Activated effector memory CD4-positive, alpha-beta T cell treated with anti-CD3 and anti-CD28 coated beads, Interleukin-2, amount 50 U/mL, for 16 hours (primary cell): Measurements from ENCODE around the gene TMEFF2.
"Not testable (repeated sequence)": the region's sequence is repeated elsewhere in the genome, so short reads cannot be mapped to it uniquely, and the experiment has no call there.

ENCODE experiments used
- DNase-seq: peaks from one replicate; pipeline ENCODE4 v3.0.0-alpha.2; 2020

The TMEFF2 gene

DNA sequence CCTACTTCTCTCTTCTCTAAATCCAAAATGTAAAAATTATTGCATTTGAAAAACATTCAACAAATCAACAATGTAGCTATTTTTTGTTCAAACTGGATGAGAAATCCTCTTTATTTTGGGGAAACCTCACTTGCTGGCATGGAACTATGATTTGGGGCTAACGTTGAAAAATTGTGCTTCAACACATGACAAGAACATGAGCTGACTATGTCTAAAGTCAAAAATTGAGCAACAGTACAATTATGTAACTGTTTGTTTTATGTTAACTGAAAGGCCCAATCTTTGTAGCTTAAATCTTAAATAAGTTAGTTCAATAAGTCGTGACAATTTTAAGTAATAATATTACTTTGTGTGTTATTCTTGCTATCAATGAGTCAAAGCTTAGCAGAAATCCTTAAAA lies 67.3 kb downstream of the TMEFF2 start:
- DNase-seq, result no peak

DNA sequence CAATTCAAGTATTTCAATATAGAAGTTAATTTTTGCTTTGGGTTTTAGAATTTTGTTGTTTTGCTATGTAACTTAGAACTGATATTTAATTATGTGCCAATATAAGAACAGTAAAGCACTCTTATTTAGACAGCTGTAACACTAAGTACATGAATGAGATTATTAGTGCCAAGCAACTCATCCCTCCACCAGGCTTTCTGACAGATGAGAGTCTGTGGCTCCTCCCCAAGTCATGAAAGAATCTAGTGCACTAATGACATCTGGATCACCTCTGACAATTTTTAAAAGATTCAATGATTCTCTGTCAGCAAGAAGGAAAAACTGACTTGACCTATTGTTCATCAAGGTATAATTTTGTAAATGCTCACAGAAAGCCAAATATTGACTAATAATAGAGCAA lies 67.8 kb downstream of the TMEFF2 start:
- no peak for DNase-seq

DNA sequence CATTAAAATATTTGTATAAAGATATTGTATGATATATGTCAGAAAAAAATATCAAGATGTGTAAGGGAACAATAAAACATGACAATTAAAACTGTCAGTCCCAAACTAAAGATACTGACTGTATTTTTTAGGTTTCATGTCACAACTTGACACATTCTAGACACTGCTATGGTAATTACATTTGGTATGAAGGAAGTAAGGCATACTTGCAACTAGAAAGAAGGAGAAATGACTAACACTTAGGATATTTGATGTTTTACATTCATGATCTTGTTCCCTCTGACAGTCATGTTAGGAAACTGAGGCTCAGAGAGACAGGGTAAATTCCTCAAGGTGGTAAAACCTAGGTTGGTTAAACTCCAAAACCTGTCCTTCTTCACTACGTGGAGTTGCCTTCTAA lies 68.3 kb downstream of the TMEFF2 start:
- no peak for DNase-seq

DNA sequence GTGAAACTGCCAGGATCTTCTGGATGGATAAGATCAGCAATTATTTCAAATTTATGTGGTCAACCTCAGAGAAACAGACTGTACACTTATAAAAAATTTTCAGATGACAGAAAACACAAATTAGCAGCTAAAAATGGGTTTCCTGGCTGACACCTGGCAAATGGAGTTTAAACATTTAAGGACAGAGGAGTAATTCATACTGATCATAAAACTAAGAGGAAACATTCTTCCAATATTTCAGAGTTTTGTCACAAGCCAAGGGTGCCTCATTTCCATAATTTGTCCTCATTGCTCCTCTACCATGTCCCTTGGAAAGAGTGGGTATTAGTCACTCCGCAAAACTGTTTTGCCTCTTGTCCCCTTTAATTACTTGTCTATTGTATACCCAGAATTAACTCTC lies 70.2 kb downstream of the TMEFF2 start:
- DNase-seq, result no peak

DNA sequence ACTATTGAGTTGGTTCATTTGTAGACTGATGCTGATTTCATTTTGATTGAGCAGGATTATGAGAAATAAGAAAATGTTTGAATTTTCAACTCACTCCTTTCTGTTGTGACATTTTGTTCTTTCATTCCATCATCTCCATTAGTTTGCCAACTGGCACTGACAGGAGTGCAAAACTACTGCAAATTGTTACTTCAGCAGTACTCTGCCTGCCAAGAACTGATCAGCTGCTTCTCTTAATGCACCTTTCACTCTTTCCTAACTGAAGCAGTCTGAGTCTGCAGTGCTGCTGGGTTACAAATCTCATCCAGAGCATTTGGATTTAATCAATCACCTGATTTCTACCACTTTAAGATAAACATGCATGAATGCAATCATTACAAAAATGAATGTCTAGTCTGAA lies 70.9 kb downstream of the TMEFF2 start:
- DNase-seq, result no peak

DNA sequence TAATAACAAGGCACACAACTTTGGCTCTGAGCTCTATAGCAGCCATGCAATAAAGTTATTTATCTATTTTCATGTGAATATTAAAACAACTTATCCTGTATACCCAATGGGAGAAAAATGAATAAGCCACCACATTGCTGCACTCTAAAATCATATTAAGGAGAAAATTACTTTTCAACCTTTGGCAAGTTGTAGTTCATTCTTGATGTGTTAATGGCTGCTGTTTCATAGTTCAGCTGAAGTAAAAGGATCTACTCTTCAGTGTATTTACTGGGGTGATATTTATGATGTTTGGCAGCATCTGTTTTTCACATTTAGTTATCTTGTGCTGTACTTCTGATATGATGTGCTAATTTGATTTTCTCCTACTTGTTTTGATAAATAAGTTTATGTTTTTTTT lies 71.8 kb downstream of the TMEFF2 start:
- no peak for DNase-seq

DNA sequence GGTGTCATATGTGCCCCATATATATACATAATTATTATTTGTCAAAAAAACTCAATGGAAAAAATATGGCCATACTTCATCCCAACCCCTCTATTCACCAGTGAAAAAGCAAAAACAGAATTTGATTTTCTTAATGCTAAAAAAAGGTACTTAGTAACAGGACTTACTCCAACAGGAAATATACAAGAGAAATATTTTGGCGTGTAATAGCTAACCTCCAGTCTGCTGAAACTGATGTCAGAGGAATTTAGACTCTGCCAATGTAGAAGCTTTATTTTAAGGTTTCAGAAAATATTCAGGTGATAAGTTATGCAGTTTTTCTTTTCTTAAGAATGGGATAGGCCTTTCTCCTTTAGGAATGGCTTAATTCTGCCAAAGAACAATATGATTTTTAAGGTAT lies 72.6 kb downstream of the TMEFF2 start:
- no peak for DNase-seq

DNA sequence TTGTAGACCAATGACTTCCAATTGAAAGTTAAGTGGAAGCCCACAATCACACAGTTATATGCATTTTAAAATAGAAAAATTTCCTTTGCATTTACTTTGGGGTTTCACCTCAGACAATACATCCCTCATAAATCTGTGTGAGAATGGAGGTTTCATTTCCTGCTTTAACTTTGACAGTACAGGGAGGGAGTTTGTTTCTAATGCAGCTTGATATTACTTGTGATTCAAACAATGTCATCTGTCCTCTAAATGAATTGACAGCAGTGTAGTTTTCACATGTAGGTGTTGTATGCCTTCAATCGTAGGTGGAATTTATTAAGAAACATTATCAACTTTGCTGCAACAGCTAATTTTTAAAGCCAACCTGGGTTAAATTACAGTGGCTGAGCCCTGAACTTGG lies 75.2 kb downstream of the TMEFF2 start:
- no peak for DNase-seq

DNA sequence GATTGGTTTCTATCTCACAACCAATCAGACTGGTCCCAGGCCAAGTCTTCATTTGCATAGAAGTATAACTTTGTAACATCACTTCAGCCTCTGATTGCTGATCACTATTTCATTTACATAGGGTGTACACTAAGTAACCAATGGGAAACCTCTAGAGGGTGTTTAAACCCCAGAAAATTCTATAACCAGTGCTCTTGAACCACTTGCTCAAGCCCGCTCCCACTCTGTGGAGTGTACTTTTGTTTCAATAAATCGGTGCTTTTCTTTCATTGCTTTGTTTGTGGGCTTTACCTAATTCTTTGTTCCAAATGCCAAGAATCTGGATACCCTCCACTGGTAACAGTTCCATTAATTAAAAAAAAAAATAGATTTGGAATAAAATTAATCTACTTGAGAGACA lies 77.0 kb downstream of the TMEFF2 start:
- no peak for DNase-seq

DNA sequence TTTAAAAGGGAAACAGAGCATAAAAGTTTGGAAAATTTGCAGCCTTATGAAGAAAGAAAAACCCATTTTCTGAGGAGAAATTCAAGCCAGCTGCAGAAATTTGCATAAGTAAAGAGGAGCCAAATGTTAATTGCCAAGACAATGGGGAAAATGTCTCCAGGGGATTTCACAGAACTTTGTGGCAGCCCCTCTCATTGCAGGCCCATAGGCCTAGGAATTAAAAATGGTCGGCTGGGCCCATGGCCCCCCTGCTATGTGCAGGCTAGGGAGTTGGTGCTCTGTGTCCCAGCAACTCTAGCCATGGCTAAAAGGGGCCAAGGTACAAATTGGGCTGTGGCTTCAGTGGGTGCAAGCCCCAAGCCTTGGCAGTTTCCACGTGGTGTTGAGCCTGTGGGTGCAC lies 83.2 kb downstream of the TMEFF2 start:
- not testable (repeated sequence) for DNase-seq

DNA sequence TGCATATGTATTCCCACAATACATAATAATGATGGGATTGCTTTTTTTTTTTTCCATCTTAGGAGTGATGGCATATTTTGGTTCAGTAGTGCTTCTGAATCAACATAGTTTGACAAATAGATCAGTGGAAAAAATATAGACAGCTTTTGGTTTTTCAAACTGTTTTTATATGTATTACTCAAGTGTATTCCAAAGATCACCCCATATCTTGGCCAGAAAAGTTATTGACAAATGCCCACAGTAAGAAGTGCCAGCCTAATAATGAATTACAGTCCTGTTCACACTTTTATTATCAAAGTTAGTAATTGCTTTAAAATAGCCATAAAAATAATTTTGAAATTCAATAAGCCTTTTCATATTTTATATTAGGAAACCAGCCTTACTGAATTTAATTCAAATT lies 95.0 kb downstream of the TMEFF2 start:
- DNase-seq, result no peak

DNA sequence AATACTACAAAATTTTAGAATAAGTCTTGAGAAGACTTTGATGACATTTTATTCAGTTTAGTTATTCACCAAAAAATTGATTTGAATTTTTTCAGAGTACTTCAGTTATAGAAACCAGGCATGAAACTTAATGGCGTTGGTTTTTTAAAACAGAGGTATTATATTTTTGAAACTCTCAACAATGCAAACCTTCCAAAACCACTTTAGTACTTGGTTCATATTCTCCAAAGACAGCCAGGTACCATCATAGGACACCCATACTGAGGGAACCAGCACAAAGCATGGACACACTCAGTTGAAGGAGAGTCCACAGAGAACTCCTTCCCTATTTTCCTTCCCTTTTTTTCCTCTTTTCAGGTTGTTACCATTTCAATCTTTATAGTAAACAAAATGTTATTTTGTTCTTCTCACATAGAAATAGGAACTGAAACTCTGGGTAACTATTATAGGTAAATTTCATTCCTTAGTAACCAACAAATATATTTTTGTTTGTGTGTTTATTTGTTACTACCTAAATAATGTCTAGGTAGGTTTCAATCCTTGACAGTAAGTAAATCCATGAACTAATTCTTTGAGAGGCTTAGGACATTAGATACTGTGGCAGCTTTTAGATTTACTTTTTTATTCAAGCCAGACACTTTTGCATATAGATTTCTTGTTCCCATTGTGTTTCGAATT lies 95.8 kb downstream of the TMEFF2 start:
- DNase-seq, result no peak

DNA sequence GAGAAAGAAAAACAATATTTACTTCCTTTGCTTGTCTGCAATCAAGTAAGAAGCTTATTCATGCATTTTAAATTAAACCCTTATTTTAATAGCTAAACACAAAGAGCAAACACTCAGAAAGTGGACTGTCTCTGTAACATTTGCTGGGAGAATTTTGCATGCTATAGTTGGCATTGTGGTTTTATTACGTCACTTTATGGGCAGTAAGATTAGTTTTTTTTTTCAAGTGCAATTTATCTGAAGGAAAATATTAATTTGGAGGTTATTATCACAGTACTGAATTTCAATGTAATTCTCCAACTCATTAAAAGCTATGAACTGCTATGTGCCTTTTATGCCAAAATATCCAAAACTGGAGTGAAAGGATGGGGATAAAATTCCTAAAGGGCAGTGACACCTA lies 103.3 kb downstream of the TMEFF2 start:
- no peak for DNase-seq

DNA sequence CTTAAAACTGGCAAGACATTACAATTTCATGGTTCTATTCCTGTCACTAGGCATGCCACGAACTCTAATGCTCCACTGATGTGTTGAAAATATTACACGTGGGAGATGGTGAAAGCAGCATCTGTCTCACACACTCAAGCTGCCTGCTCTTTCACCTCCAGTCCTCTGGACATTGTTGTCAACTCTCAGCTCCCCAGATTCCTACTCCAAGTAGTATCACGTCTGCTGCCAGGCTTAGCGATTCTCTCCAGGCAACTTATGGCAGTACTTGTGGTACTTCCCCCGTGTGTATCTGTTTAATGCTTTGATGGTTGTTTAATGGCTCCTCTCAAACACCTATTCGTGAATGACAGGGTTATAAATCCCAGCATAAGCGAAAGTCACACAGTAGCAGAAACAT lies 103.8 kb downstream of the TMEFF2 start:
- DNase-seq, result no peak

DNA sequence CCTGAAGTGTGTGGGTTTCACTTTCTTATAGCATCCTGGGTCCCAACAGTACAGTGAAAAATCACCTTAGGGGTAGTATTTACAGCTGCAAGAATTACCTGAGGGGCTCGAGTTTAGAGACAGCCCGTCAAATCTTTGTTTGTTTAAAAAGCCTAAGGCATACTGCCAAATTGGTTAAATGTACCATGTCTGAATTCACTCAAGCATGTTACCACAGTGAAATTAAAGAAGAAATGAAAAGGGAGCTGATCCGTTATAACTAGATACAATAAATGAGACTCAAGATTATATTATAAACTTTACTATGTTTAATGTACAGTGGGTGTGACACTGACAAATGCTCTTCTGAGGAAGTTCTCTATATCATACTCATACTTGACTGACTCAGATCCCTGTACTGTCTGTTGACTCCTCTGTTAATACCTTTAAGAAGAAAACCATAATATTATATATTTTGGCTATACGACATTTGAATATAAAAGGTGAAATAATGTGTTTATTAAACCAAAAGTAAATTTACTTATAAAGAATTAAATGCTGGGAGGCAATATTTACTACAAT lies 107.3 kb downstream of the TMEFF2 start:
- DNase-seq, result no peak

DNA sequence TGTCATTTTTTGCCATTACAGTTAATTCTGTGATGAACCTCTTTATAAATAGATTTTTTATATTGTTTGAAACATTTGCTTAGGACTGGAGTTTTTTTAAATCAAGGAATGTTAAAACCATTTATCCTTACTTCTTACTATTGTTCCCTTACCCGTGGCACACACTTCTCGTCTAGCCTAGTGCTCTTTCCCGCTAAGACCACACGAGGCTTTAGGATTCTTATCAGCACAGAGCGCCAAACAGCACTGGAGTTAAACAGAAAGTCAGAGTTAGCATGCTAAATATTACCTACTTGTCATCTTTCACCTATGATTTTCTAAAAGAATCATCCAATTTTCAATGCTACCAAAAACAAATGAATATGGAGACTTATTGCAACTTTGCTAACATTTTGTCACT lies 112.6 kb downstream of the TMEFF2 start:
- DNase-seq, result no peak

DNA sequence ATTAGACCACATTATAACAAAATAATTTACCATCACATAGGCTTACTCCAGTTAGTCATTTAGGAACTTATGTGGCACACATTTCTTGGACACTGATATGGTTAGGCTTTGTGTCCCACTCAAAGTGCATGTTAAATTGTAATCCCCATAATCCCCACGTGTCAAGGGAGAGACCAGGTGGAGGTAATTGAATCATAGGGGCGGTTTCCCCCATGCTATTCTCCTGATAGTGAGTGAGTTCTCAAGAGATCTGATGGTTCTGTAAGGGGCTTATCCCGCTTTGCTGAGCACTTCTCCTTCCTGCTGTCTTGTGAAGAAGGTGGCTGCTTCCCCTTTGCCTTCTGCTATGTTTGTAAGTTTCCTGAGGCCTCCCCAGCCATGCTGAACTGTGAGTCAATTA lies 114.6 kb downstream of the TMEFF2 start:
- not testable (repeated sequence) for DNase-seq

DNA sequence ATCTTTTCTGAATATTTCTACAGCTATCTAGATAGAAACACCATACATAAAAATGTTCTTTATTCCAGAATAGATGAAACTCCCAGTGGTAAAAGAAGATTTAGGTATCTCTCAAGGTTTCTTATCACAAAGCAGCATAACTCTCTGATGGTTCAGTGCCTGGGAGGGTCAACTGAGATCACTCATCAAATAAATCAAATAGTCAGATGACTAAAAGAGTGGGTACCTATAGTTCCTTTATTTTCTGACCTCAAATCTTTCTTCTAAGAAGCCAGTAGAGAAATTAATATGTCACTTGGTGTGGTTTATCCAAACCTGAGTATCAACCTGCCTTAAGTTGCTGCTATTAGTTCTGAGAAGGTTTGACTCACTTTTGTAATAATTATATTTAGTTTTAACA lies 120.9 kb downstream of the TMEFF2 start:
- no peak for DNase-seq

DNA sequence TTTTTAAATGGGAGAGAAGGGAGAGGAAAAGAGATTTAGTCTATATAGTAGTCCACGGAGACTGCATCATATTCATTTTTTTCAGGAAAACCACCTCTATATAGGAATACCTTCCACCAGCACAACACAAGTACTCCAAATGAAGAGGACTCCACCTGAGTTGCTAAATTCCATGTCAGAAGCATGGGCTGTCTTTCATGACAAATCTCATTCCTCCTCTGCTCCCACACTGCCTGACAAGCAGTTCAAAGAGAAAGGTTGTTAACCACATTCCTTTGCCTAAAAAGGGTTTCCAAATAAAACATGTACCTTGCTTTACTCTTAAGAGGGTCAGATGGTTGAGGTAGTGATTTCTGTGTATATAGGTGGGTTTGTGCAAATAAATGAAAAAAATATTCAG lies 122.0 kb downstream of the TMEFF2 start:
- DNase-seq, result no peak

DNA sequence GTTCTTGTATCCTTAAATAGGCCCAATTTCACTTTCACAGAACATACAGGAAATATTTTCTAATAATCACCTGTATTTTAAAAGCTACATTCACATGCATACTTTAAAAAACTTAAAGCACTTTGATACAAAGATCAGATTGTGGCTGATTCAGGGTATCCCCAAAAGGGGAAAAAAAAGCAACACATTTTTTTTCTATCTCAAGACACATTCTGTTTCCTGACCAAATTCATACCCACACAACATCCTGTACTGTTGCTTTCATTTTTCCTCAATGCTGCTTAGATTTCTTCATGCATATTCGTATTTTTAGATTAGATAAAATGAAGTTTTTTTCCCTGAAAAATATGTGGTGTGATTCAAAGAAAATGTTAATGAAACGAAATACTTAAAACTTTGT lies 122.5 kb downstream of the TMEFF2 start:
- DNase-seq, result no peak

DNA sequence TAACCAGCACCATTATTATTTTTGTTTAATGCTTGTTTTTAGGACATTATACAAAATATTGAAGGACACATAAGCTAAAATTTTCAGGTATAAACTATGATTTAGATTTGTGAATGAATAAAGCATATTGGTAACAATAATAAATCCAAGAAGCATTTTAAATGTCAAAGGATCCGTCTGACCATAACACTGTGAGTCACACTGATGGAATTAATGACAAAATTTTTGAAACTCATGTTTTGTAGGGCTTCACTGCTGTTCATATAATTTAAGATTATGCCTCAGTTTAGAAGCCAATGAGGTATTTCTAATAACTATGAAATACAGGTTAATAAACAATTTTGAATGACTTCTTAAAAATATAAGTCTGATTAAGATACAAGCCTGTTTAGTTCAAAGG lies 124.6 kb downstream of the TMEFF2 start:
- DNase-seq, result no peak

DNA sequence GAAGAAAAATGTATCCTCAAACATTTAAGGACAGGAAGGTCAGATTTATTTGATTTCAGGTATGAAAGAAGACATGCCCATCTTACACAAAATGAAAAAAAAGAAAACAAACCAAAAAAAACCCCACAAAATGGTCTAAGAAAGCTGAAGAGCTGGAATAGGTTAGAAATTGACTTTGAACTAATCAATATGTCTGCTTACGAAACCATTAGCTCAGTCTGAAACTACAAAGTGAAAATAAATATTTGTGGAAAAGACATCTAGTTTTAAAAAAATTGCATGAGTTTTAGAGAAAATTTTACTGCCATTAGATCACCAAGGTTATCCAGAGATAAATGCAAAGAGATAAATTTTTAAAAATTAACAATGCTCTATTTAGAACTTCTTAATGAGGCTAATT lies 125.3 kb downstream of the TMEFF2 start:
- DNase-seq, result no peak

DNA sequence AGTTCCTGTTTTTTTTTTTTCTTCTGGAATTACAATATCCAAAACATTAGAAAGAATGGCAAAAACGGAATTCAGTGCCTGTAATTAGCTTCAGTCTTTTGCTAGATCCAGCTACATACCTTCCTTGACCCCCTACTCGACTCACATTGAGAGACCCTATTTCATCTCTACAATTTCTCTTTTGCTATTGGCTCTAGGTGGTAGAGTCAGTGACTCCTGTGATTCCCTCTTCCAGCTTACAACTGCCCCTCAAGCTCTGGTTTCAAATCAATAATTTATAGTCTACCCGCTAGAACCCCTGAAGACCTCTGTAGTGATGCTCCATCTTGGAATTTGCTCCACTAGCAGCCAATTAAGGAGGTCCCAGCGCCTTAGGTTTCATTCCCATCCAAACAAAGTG lies 125.8 kb downstream of the TMEFF2 start:
- no peak for DNase-seq

DNA sequence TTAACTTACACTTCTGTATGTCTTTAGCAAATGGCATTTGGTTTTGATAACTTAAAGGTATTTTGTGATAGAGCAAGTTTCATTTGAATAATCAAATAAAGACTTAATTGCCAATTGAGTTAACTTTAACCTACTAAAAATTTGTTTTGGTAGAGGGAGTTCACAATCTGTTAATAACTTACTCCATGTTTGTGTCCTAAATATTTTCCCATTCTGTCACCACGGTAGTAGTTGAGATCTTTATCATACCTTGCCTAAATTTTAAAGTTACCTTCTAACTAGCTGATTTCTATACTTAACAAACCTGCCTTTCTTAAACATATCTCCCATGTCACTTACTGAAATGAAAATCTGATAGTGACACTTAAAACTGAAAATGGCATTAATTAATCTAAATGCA lies 127.1 kb downstream of the TMEFF2 start:
- DNase-seq, result no peak

DNA sequence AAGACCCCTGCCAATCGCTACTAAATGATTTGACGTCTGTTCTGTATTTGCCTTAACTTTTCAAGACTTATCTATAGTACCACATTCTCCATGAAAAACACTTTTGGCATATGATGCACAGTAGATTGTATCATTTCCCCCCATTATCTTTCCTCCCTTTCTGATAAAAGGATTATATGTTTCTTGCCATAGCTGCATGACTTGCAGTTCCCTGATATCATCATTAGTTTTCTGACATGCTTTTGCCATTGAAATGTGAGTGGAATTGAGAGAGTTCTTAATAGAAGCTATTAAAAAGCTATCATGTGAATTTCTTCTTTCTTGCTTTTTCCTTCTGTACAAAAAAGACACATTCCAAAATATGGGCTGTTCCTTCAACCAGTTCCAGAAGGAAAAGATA lies 130.3 kb downstream of the TMEFF2 start:
- DNase-seq, result no peak

DNA sequence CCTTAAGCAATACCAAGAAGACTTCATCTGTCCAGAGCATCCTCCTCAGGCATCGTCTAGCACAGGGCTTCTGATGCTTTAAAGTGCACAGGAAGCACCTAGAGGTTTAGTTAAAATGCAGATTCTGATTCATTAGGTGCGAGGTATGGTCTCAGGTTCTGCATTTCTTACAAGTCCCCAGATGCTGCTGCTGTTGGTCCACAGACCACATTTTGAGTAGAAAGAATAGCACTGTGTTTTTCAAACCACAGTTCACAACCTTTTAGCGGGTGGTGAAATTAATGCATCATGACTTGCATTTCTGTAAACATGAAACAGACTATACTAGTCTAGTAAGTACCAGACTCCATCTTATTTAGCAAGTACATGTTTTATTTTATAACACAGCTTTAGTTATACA lies 134.6 kb downstream of the TMEFF2 start:
- DNase-seq, result no peak
